Kidney epithelial cell (primary cell): Measurements from ENCODE around the gene SLC22A1. TPM values are rescaled to one million over a fixed set of nuclear protein-coding genes. Genes with fewer than 3 reads are reported as not detected.
"Not testable (repeated sequence)": the region's sequence is repeated elsewhere in the genome, so short reads cannot be mapped to it uniquely, and the experiment has no call there.

Experiments used
- DNase-seq: peaks from one replicate; pipeline ENCODE4 v3.0.0-alpha.2; 2010; ENCODE audit warnings: low read depth
- H3K27me3 ChIP-seq: 2 replicates; pipeline ENCODE4 v1.6.0; 2011; ENCODE audit warnings: low read length; ENCODE audit not compliant: control insufficient read depth, insufficient read depth
- H3K36me3 ChIP-seq: 2 replicates; pipeline ENCODE4 v1.5.1; 2011; ENCODE audit warnings: low read length; ENCODE audit not compliant: control insufficient read depth, insufficient read depth
- H3K4me3 ChIP-seq: 2 replicates; pipeline ENCODE4 v1.5.1; 2011; ENCODE audit warnings: low read depth, mild to moderate bottlenecking, control low read depth, low read length
- total RNA-seq: library from RNA; depleted of rRNA; stranded (reverse); fragments of >200 nt; gene quantifications from 2 replicates; pipeline ENCODE4 v1.2.3, GENCODE V29; 2015
- TF ChIP-seq, protein P1 (sequence below): IDR thresholded peaks from 2 replicates; pipeline ENCODE4 v1.5.1; 2011; ENCODE audit warnings: mild to moderate bottlenecking, moderate library complexity, low read length, control low read depth, inconsistent platforms; ENCODE audit not compliant: insufficient read depth, poor library complexity, severe bottlenecking

SLC22A1 gene
- total RNA-seq, 1 donor from 2014 or later: 1.3 TPM

DNA sequence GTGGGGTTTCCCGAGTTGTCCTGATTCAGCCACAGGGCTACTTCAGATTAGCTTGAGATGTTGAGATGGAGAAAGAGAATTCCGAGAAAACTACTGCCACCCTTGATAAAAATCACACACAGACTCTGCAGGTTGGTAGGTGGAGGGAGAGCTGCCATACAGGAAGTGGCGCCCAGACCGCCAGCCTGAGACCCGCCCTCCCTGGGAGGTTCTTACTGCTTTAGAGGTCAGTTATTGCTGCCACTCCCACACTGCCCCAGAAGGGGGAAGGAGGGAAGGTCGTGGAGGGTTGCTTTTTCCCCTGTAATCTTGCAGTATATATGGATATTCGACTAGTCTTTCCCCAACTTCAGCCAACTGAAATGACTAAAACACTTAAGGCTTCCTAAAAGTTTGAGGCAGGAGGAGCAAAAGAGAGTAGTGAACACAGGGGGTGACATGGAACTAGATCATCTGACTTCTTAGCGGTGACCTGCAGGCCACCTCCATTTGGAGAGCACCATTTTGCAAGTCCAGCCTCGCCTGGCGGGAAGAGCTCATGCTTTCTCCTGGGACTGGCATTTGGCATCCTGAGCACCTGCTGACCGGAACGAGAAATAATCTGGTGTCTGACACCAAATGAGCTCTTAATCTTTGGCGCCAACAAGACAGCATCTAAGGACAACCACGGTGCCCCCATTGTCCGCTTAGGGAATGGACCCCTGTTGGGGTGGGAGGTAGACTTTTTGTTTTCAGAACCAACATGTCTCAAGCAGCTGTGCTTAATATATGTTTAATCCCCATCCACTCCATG, 35.7 kb upstream of the SLC22A1 start:
- Histone ChIP-seq H3K27me3 (no peaks in the 10 kb centered on the region), H3K4me3 (no peak overlapping the region), H3K36me3 (peaks cover 7% of the 10 kb centered on the region)
- DNase-seq: no peak
- TF ChIP-seq, protein P1, sequence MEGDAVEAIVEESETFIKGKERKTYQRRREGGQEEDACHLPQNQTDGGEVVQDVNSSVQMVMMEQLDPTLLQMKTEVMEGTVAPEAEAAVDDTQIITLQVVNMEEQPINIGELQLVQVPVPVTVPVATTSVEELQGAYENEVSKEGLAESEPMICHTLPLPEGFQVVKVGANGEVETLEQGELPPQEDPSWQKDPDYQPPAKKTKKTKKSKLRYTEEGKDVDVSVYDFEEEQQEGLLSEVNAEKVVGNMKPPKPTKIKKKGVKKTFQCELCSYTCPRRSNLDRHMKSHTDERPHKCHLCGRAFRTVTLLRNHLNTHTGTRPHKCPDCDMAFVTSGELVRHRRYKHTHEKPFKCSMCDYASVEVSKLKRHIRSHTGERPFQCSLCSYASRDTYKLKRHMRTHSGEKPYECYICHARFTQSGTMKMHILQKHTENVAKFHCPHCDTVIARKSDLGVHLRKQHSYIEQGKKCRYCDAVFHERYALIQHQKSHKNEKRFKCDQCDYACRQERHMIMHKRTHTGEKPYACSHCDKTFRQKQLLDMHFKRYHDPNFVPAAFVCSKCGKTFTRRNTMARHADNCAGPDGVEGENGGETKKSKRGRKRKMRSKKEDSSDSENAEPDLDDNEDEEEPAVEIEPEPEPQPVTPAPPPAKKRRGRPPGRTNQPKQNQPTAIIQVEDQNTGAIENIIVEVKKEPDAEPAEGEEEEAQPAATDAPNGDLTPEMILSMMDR: no peak

DNA sequence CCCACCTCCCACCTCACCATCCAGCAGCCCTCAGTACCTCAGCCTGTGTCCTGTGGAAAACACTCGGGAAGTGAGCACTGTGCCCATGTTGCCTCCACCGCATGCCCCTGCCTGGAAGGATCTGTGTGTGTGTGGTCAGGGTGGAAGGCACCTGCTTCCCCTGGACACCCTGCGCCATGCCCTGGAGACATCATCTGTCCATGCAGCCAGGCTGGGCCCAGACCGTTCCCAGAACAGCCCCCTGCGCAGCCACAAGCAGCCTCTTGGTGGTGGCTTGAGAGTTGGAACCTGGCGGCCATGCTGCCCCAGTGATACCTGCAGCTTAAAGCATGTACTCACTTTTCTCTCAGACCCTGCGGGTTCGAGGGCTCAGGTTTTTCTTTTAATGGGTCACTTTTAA, 34.9 kb upstream of the SLC22A1 start:
- Histone ChIP-seq H3K27me3 (no peaks in the 10 kb centered on the region), H3K4me3 (no peak overlapping the region), H3K36me3 (peaks cover 8% of the 10 kb centered on the region)
- DNase-seq: no peak
- TF ChIP-seq, protein P1: no peak

DNA sequence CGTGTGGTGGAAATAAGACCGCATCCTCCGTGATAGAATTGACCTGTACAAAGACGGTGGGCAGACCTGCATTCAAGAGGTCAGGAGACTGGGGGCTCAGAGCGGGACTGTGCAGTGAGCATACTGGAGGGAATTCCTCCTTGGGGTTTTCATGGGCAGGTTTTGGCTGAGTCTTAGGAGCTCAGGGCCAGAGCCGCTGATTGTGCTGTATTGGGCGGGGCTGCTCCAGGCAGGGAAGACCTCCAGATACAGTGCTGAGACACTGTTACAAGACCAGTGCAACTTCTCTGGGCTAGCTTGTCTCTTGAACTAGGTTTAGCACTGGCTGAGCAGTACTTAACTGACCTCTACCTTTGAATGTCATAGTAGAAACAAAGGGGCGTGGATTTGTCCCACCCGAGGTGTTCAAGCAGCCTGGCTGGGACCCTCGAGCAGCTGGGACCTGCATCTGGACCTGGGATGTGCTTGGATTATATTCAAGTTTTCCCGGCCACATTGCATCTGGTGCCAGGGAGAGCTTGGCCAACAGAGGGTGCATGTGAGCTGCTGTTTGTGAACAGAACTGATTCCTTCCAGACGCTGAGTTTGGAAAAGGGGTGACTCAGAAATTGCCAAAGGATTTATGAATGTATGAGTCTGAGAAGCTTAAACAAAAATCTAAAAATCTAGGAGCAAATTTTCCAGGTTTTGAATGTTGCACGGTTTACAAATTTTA, 33.4 kb upstream of the SLC22A1 start:
- TF ChIP-seq, protein P1: peak; percentile 88
- DNase-seq: peak; percentile 18
- Histone ChIP-seq H3K4me3 (no peak overlapping the region), H3K36me3 (peaks cover 12% of the 10 kb centered on the region), H3K27me3 (no peaks in the 10 kb centered on the region)

DNA sequence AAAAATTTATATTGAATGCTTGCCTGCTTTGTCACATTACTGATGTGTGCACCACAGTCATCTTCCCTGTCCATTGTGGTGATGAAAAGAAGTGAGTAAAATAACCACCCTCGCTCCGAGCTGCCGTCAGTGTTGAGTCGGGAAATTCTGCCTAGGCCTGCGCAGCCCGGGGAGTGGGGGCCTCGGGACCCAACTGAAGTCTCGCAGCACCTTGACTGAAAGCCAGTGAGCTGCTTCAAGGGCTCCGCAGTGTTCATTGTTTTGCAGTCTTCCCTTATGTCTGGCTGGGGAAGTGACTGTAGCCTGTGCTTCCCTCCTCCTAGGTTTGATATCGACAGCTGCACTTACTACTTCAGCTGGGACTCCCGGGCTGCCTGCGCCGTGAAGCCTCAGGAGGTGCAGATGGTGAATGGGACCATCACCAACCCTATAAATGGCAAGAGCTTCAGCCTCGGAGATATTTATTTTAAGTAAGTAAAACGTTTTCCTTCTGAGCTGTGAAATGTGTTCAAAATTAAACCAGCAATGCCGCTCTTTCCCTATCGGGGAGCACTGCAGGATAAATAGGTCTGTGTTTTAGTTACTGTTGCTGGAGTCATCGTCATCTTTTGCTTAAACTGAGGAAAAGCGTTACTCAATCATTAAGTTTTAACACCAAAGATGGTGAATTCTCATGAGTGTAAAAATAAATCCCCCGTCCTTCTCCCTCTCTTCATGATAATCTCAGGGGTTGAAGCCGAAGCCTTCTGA, 32.7 kb upstream of the SLC22A1 start:
- H3K27me3 ChIP-seq: no peaks in the 10 kb centered on the region
- H3K4me3 ChIP-seq: no peak overlapping the region
- H3K36me3 ChIP-seq: peaks cover 11% of the 10 kb centered on the region
- TF ChIP-seq, protein P1: no peak
- no peak for DNase-seq

DNA sequence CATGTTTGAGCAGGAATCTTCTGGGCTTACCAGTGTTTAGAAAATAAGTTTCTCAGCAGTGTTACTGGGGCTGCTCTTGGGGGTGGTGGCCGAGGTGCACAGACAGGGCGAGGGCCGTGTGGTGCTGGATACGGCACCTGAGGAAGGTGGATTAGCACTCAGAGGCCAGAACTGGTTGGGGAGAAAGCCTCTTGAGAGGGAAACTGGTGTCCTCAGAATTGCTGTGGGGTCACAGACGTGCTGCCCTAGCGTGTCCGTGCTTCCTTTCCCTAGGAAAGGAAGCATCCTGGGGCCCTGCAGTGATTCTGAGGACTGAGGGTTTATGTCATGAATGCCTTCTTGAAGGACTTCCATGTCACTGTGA, 32.1 kb upstream of the SLC22A1 start:
- TF ChIP-seq, protein P1: no peak
- DNase-seq: no peak
- H3K27me3 ChIP-seq: no peaks in the 10 kb centered on the region
- peaks cover 10% of the 10 kb centered on the region for H3K36me3 ChIP-seq
- H3K4me3 ChIP-seq: no peak overlapping the region

DNA sequence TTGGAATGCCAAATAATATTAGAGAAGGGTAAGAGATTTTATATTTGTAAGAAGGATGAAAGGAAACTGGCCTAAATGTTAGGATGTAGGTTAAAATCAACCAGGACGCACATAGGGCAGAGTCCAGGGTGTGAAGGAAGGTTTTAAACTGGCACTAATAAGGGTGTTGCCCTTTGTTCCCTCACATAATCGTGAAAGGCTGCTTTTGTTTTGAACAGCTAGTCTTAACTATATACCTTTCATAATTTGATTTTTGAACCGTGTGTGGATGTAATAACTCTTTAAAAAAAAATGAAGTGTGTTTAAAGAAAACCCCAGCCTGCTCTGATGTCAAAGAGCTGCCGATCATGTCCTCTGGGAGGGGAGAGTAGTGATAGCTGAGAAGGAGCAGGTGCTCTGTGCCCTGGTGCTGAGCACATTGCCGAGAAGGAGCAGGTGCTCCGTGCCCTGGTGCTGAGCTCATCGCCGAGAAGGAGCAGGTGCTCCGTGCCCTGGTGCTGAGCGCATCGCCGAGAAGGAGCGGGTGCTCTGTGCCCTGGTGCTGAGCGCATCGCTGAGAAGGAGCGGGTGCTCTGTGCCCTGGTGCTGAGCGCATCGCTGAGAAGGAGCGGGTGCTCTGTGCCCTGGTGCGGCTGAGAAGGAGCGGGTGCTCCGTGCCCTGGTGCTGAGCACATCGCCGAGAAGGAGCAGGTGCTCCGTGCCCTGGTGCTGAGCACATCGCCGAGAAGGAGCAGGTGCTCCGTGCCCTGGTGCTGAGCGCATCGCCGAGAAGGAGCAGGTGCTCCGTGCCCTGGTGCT, 31.0 kb upstream of the SLC22A1 start:
- not testable (repeated sequence) for H3K36me3 ChIP-seq, H3K4me3 ChIP-seq, H3K27me3 ChIP-seq, DNase-seq

DNA sequence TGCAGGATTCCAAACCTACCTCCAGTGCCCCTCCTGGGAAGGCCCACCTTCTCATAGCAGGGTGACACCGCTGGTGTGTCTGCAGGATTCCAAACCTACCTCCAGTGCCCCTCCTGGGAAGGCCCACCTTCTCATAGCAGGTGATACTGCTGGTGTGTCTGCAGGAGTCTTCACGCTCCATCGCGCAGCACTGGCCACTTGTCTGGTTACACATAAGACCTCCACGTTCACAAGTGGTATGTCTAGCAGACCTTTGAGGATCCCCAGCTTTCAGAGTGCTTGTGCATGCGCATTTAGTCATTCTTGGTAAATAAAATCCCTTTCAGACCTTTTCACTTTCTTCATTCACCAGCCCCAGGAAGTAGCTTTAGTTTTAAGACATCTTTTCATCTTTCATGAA, 29.4 kb upstream of the SLC22A1 start:
- not testable (repeated sequence) for H3K27me3 ChIP-seq, H3K4me3 ChIP-seq, DNase-seq, H3K36me3 ChIP-seq
